CD14-positive monocyte (primary cell): ENCODE data around the gene JCHAIN. TPM values are rescaled to one million over a fixed set of nuclear protein-coding genes. Genes with fewer than 3 reads are reported as not detected.
A peak's percentile ranks its signal among the peaks of the same experiment; 100 is the strongest.
"Not testable (repeated sequence)": the region's sequence is repeated elsewhere in the genome, so short reads cannot be mapped to it uniquely, and the experiment has no call there.

Experiments
- DNase-seq, 3 donors: peaks; one replicate each; pipeline ENCODE4 v3.0.0-alpha.2; 2011 to 2022
- H2AFZ ChIP-seq: 2 replicates; pipeline ENCODE4 v1.6.0; 2012; ENCODE audit warnings: mild to moderate bottlenecking, low read depth, low read length, inconsistent platforms; ENCODE audit not compliant: insufficient read depth, poor library complexity, severe bottlenecking
- H3K27ac ChIP-seq, 2 donors: 1 replicate in 1 of 2; 2 replicates in 1 of 2; pipeline ENCODE4 v1.5.1; 2012 to 2013; ENCODE audit warnings: low read length in 2 of 2, control low read depth in 1 of 2, inconsistent platforms in 1 of 2, low read depth in 1 of 2, mild to moderate bottlenecking in 1 of 2
- H3K27me3 ChIP-seq, 2 donors: one replicate each; pipeline versions ENCODE4 v1.6.0 to v1.6.1; 2011 to 2013; ENCODE audit warnings: low read length in 2 of 2; ENCODE audit not compliant: control insufficient read depth in 2 of 2, insufficient read depth in 2 of 2
- H3K36me3 ChIP-seq, 2 donors: replicated peaks in 1 of 2; 1 replicate in 1 of 2; 2 replicates in 1 of 2; pipeline versions ENCODE4 v1.5.1 to v1.6.1; 2012 to 2013; ENCODE audit warnings: low read length in 2 of 2, control low read depth in 1 of 2, inconsistent platforms in 1 of 2, mild to moderate bottlenecking in 1 of 2; ENCODE audit not compliant: insufficient read depth in 2 of 2, control insufficient read depth in 1 of 2
- H3K4me1 ChIP-seq, 2 donors: 1 replicate in 1 of 2; 2 replicates in 1 of 2; pipeline versions ENCODE4 v1.5.1 to v1.6.1; 2012 to 2013; ENCODE audit warnings: low read length in 2 of 2, control low read depth in 1 of 2, inconsistent platforms in 1 of 2, mild to moderate bottlenecking in 1 of 2, moderate library complexity in 1 of 2; ENCODE audit not compliant: insufficient read depth in 2 of 2, control insufficient read depth in 1 of 2
- H3K4me2 ChIP-seq: replicated peaks from 2 replicates; pipeline ENCODE3; 2012; ENCODE audit warnings: low read length, moderate library complexity, mild to moderate bottlenecking; ENCODE audit not compliant: poor library complexity, severe bottlenecking; ENCODE audit errors: extremely low read depth
- H3K4me3 ChIP-seq, 3 experiments: fragments of 200-600 bp in 1 of 3; sonication (generic) in 1 of 3; replicated peaks in 1 of 3; 1 replicate in 2 of 3; 2 replicates in 1 of 3; pipeline ENCODE4 v1.5.1; 2011 to 2013; ENCODE audit warnings: low read length in 3 of 3, mild to moderate bottlenecking in 3 of 3, control low read depth in 2 of 3, low read depth in 2 of 3, inconsistent platforms in 1 of 3, moderate library complexity in 1 of 3
- H3K79me2 ChIP-seq: 2 replicates; pipeline ENCODE4 v1.6.0; 2012; ENCODE audit warnings: mild to moderate bottlenecking, control low read depth, inconsistent platforms, low read length, moderate library complexity; ENCODE audit not compliant: insufficient read depth
- H3K9ac ChIP-seq: 2 replicates; pipeline ENCODE4 v1.6.0; 2017; ENCODE audit warnings: low read length, mild to moderate bottlenecking; ENCODE audit not compliant: insufficient read depth, poor library complexity, severe bottlenecking
- H3K9me3 ChIP-seq, 2 donors: replicated peaks in 1 of 2; 1 replicate in 1 of 2; 2 replicates in 1 of 2; pipeline versions ENCODE4 v1.5.1 to v1.6.1; 2012 to 2013; ENCODE audit warnings: low read length in 2 of 2, control low read depth in 1 of 2; ENCODE audit not compliant: control insufficient read depth in 1 of 2, insufficient read depth in 1 of 2
- H4K20me1 ChIP-seq: 2 replicates; pipeline ENCODE4 v1.6.0; 2012; ENCODE audit warnings: mild to moderate bottlenecking, low read length, control low read depth, moderate library complexity; ENCODE audit not compliant: insufficient read depth
- H3K27ac Mint-ChIP-seq, 7 donors: one replicate each; pipeline ENCODE4 v1.8.0; 2020; ENCODE audit warnings: mild to moderate bottlenecking in 7 of 7, mixed read lengths in 7 of 7, moderate library complexity in 6 of 7, inconsistent platforms in 2 of 7
- H3K27me3 Mint-ChIP-seq, 3 donors: one replicate each; pipeline ENCODE4 v1.8.0; 2021 to 2022; ENCODE audit warnings: low read depth in 3 of 3, mild to moderate bottlenecking in 3 of 3, mixed read lengths in 3 of 3, moderate library complexity in 3 of 3, inconsistent platforms in 1 of 3
- H3K36me3 Mint-ChIP-seq, 2 donors: one replicate each; pipeline ENCODE4 v1.8.0; 2020; ENCODE audit warnings: mixed read lengths in 2 of 2, inconsistent platforms in 1 of 2, mild to moderate bottlenecking in 1 of 2
- H3K4me1 Mint-ChIP-seq: one replicate; pipeline ENCODE4 v1.8.0; 2020; ENCODE audit warnings: mild to moderate bottlenecking, mixed read lengths
- H3K4me3 Mint-ChIP-seq, 2 donors: one replicate each; pipeline ENCODE4 v1.8.0; 2020; ENCODE audit warnings: mild to moderate bottlenecking in 2 of 2, mixed read lengths in 2 of 2, moderate library complexity in 1 of 2
- H3K9me3 Mint-ChIP-seq, 7 donors: one replicate each; pipeline ENCODE4 v1.8.0; 2020 to 2022; ENCODE audit warnings: mixed read lengths in 7 of 7, mild to moderate bottlenecking in 6 of 7, moderate library complexity in 6 of 7, inconsistent platforms in 2 of 7
- CTCF ChIP-seq: fragments of 200-600 bp; IDR thresholded peaks from one replicate; pipeline ENCODE4 v1.8.0; 2022; ENCODE audit warnings: antibody characterized with exemption, mild to moderate bottlenecking
- WGBS: methylation state at CpG from one replicate; pipeline ENCODE4 v1.1.5; 2013; ENCODE audit warnings: missing lambda C conversion rate; ENCODE audit not compliant: insufficient coverage; 5-methylcytosine and 5-hydroxymethylcytosine counted together
- intact Hi-C, 2 donors: fragments of 100-400 bp; cut with micrococcal nuclease; formaldehyde crosslinking; loops; one replicate each; pipeline versions ENCODE4 v1.15.0 to v1.15.1; 2023
- polyA plus RNA-seq, 3 donors: library from polyadenylated mRNA; depleted of rRNA in 1 of 3; unstranded in 2 of 3; stranded (reverse) in 1 of 3; fragments of 300-500 nt in 2 of 3; fragments of >200 nt in 1 of 3; fragmentation: Illumina TruSeq in 2 of 3; gene quantifications; 1 replicate in 2 of 3; 2 replicates in 1 of 3; pipeline ENCODE4 v1.2.3, GENCODE V29; 2012 to 2021

The JCHAIN gene
- polyA plus RNA-seq, 3 donors, result 0.41 to 6.0 (median 1.9) TPM

- H2AFZ ChIP-seq, result peak overlapping the region; percentile 42
- no peak overlapping the region for H3K4me2 ChIP-seq
- no peak overlapping the region for H3K9ac ChIP-seq
Measured at GRCh38 chr4:70651864-70652506, 14.3 kb downstream of the JCHAIN start.

GRCh38 chr4:70650741-70651140 lies 15.6 kb downstream of the JCHAIN start:
- not testable (repeated sequence) for H2AFZ ChIP-seq, DNase-seq, H3K27me3 Mint-ChIP-seq, H3K36me3 Mint-ChIP-seq, H3K79me2 ChIP-seq, H3K27me3 ChIP-seq, H3K9ac ChIP-seq, H3K27ac Mint-ChIP-seq, H3K36me3 ChIP-seq, H3K4me2 ChIP-seq, H3K4me3 ChIP-seq, H3K4me1 Mint-ChIP-seq, H3K9me3 Mint-ChIP-seq, H3K4me1 ChIP-seq, H4K20me1 ChIP-seq, H3K9me3 ChIP-seq, H3K4me3 Mint-ChIP-seq, H3K27ac ChIP-seq
- intact Hi-C loops, result loop anchor here in 1 of 2 donors (10.0 kb wide), 1 partner anchor 354 kb away; no protein-coding TSS in a partner anchor
- WGBS, result no CpG with 5 or more reads among the region's 4 CpGs

More at GRCh38 chr4:70651864-70652506, 14.3 kb downstream of the JCHAIN start:
- peaks cover 0 to 4% (median 0%) of the 10 kb centered on the region in 3 donors for H3K27me3 Mint-ChIP-seq
- peaks cover 7% of the 10 kb centered on the region for H3K4me1 Mint-ChIP-seq
- no peak overlapping the region for H3K4me3 Mint-ChIP-seq
- peak; percentile 73 for TF ChIP-seq CTCF
- H3K27ac Mint-ChIP-seq, result no peak overlapping the region
- no peaks in the 10 kb centered on the region for H3K9me3 Mint-ChIP-seq
- DNase-seq, result peak; percentile 11 to 37 (median 27)
- H3K9me3 ChIP-seq, result no peaks in the 10 kb centered on the region
- H3K27ac ChIP-seq, result no peak overlapping the region
- H3K4me1 ChIP-seq, result no peaks in the 10 kb centered on the region
- H3K27me3 ChIP-seq, result no peaks in the 10 kb centered on the region
- intact Hi-C loops, result loop anchor here in 1 of 2 donors (10.0 kb wide), 1 partner anchor 353 kb away; no protein-coding TSS in a partner anchor
- WGBS, result no CpG with 5 or more reads among the region's 4 CpGs
- H3K36me3 ChIP-seq, result no peaks in the 10 kb centered on the region
- H3K36me3 Mint-ChIP-seq, result no peaks in the 10 kb centered on the region
- no peak overlapping the region for H3K4me3 ChIP-seq
- no peaks in the 10 kb centered on the region for H4K20me1 ChIP-seq
- no peaks in the 10 kb centered on the region for H3K79me2 ChIP-seq
